NT2/D1 (cell line): ENCODE measurements around the gene CDK2.
A peak's percentile ranks its signal among the peaks of the same experiment; 100 is the strongest.
"Not testable (repeated sequence)": the region's sequence is repeated elsewhere in the genome, so short reads cannot be mapped to it uniquely, and the experiment has no call there.

Source experiments
- DNase-seq: peaks from one replicate; pipeline ENCODE4 v3.0.0-alpha.2; 2011; ENCODE audit warnings: low read depth, low spot score
- H3K27me3 ChIP-seq: 2 replicates; pipeline ENCODE4 v1.6.0; 2011; ENCODE audit warnings: mild to moderate bottlenecking; ENCODE audit not compliant: insufficient read length, insufficient read depth
- H3K36me3 ChIP-seq: 2 replicates; pipeline ENCODE4 v1.6.1; 2011; ENCODE audit warnings: mild to moderate bottlenecking, low read length, mixed read lengths; ENCODE audit not compliant: insufficient read depth, insufficient read length
- H3K4me1 ChIP-seq: 2 replicates; pipeline ENCODE4 v1.5.1; 2011; ENCODE audit not compliant: insufficient read depth, insufficient read length
- H3K4me3 ChIP-seq: 2 replicates; pipeline ENCODE4 v1.5.1; 2011; ENCODE audit warnings: low read depth; ENCODE audit not compliant: insufficient read length
- H3K9ac ChIP-seq: 2 replicates; pipeline ENCODE4 v1.6.0; 2011; ENCODE audit warnings: low read depth; ENCODE audit not compliant: insufficient read length
- H3K9me3 ChIP-seq: 2 replicates; pipeline ENCODE4 v1.5.1; 2011; ENCODE audit warnings: mild to moderate bottlenecking, low read length; ENCODE audit not compliant: insufficient read depth
- SUZ12 ChIP-seq: IDR thresholded peaks from 2 replicates; pipeline ENCODE4 v1.6.1; 2011; ENCODE audit not compliant: insufficient read length, insufficient read depth; ENCODE audit errors: extremely low read depth
- YY1 ChIP-seq: IDR thresholded peaks from 2 replicates; pipeline ENCODE4 v1.6.1; 2011; ENCODE audit not compliant: insufficient read length, insufficient read depth
- ZNF274 ChIP-seq: IDR thresholded peaks from 2 replicates; pipeline ENCODE4 v1.6.1; 2011; ENCODE audit warnings: mild to moderate bottlenecking, low read depth, low read length

Gene CDK2

GRCh38 chr12:55991110-55991509 lies 24.5 kb downstream of the CDK2 start:
- no peaks in the 10 kb centered on the region for H3K9me3 ChIP-seq
- TF ChIP-seq YY1: no peak
- no peak for TF ChIP-seq SUZ12
- TF ChIP-seq ZNF274: no peak
- no peaks in the 10 kb centered on the region for H3K27me3 ChIP-seq
- H3K9ac ChIP-seq: no peak overlapping the region
- no peak for DNase-seq
- H3K36me3 ChIP-seq: peaks cover 91% of the 10 kb centered on the region
- no peak overlapping the region for H3K4me3 ChIP-seq
- H3K4me1 ChIP-seq: no peaks in the 10 kb centered on the region

- Histone ChIP-seq H3K4me1 (peaks cover under 1% of the 10 kb centered on the region), H3K36me3 (peaks cover 73% of the 10 kb centered on the region), H3K9me3 (no peaks in the 10 kb centered on the region), H3K4me3 (no peak overlapping the region), H3K9ac (no peak overlapping the region), H3K27me3 (no peaks in the 10 kb centered on the region)
- TF ChIP-seq SUZ12: no peak
- TF ChIP-seq ZNF274: no peak
- no peak for DNase-seq
These were observed 26.7 kb downstream of the CDK2 start for GRCh38 chr12:55993230-55993853.

- DNase-seq: no peak
- H3K9ac ChIP-seq: no peak overlapping the region
- H3K4me3 ChIP-seq: no peak overlapping the region
- H3K9me3 ChIP-seq: no peaks in the 10 kb centered on the region; the same call in 1 of the 2 replicates
- H3K36me3 ChIP-seq: peaks cover 56% of the 10 kb centered on the region
- no peaks in the 10 kb centered on the region for H3K27me3 ChIP-seq
- no peak for TF ChIP-seq SUZ12
- no peak for TF ChIP-seq YY1
- TF ChIP-seq ZNF274: no peak
- H3K4me1 ChIP-seq: peaks cover 3% of the 10 kb centered on the region
These were observed 28.7 kb downstream of the CDK2 start for GRCh38 chr12:55995366-55995765.

GRCh38 chr12:55996201-55996714 lies 29.6 kb downstream of the CDK2 start:
- Histone ChIP-seq H3K4me1 (peaks cover 3% of the 10 kb centered on the region), H3K27me3 (no peaks in the 10 kb centered on the region), H3K9me3 (no peaks in the 10 kb centered on the region; the same call in 1 of the 2 replicates), H3K9ac (peak overlapping the region; percentile 68), H3K36me3 (peaks cover 47% of the 10 kb centered on the region), H3K4me3 (peak overlapping the region; percentile 32)
- TF ChIP-seq SUZ12 (no peak), YY1 (no peak), ZNF274 (no peak)
- no peak for DNase-seq

- TF ChIP-seq YY1 (no peak), ZNF274 (no peak), SUZ12 (no peak)
- peak; percentile 95 for DNase-seq
- Histone ChIP-seq H3K36me3 (peaks cover 45% of the 10 kb centered on the region), H3K9ac (peak within 1 kb of the TSS; percentile 88), H3K4me3 (peak within 1 kb of the TSS; percentile 80), H3K27me3 (no peaks in the 10 kb centered on the region), H3K9me3 (no peaks in the 10 kb centered on the region; the same call in 1 of the 2 replicates), H3K4me1 (peaks cover 3% of the 10 kb centered on the region)
These were observed 30.3 kb downstream of the CDK2 start, which contains the start of gene SUOX for GRCh38 chr12:55996715-55997534. Gene SUOX (plus strand): TSS chr12:55997276. CDS start chr12:56002222, 4,946 bp downstream.

GRCh38 chr12:55997535-55997859 lies 30.9 kb downstream of the CDK2 start:
- peak overlapping the region; percentile 80 for H3K4me3 ChIP-seq
- H3K27me3 ChIP-seq: no peaks in the 10 kb centered on the region
- peak overlapping the region; percentile 88 for H3K9ac ChIP-seq
- no peak for TF ChIP-seq ZNF274
- no peak for TF ChIP-seq SUZ12
- TF ChIP-seq YY1: no peak
- DNase-seq: no peak
- peaks cover 45% of the 10 kb centered on the region for H3K36me3 ChIP-seq
- no peaks in the 10 kb centered on the region; the same call in 1 of the 2 replicates for H3K9me3 ChIP-seq
- H3K4me1 ChIP-seq: peaks cover 3% of the 10 kb centered on the region

- not testable (repeated sequence) for H3K4me1 ChIP-seq, H3K9me3 ChIP-seq, DNase-seq, H3K4me3 ChIP-seq, H3K9ac ChIP-seq, H3K27me3 ChIP-seq
- H3K36me3 ChIP-seq: peaks cover 39% of the 10 kb centered on the region
These were observed 32.9 kb downstream of the CDK2 start for GRCh38 chr12:55999522-55999921.

GRCh38 chr12:55999999-56000540 lies 33.4 kb downstream of the CDK2 start:
- peaks cover 37% of the 10 kb centered on the region for H3K36me3 ChIP-seq
- H3K4me1 ChIP-seq, H3K9me3 ChIP-seq, H3K4me3 ChIP-seq, DNase-seq, H3K27me3 ChIP-seq, H3K9ac ChIP-seq: not testable (repeated sequence)
